HL-60 (cell line): ENCODE data around the gene ARFGAP1.

Experiments used
- POLR2AphosphoS5 ChIP-seq: IDR thresholded peaks from 2 replicates; pipeline ENCODE4 v1.6.1; 2012; ENCODE audit warnings: low read depth
- SPI1 ChIP-seq: IDR thresholded peaks from 2 replicates; pipeline ENCODE4 v1.6.1; 2012; ENCODE audit warnings: low read depth, mild to moderate bottlenecking, borderline replicate concordance
- TF ChIP-seq, protein P1 (sequence below): IDR thresholded peaks from one replicate; pipeline ENCODE4 v1.5.1; 2011; ENCODE audit warnings: low read length, control low read depth, inconsistent platforms; ENCODE audit not compliant: insufficient read depth
- TF ChIP-seq, protein P2 (sequence below): IDR thresholded peaks from 2 replicates; pipeline ENCODE4 v1.6.1; 2012; ENCODE audit warnings: low read depth; ENCODE audit not compliant: insufficient replicate concordance

DNA sequence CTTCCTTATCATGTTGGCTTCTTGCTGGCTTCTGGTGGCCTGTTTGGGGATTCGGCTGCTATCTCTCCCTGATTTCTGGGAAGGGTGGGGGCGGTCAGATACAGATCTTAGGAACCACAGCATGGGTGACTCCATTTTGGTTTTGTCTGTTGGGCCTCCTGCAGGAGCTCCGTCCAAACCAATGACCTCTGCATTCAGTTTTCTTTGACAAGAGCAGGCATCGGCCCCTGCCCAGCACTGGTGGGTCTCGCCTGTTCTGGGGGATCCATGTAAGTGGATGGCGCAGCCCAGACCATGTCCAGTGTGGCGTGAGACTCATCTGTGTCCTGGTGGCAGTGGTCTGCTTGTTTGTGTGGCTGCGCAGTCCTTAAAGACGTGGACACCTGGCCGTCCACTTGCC, 8.6 kb upstream of the ARFGAP1 start:
- TF ChIP-seq, protein P1, sequence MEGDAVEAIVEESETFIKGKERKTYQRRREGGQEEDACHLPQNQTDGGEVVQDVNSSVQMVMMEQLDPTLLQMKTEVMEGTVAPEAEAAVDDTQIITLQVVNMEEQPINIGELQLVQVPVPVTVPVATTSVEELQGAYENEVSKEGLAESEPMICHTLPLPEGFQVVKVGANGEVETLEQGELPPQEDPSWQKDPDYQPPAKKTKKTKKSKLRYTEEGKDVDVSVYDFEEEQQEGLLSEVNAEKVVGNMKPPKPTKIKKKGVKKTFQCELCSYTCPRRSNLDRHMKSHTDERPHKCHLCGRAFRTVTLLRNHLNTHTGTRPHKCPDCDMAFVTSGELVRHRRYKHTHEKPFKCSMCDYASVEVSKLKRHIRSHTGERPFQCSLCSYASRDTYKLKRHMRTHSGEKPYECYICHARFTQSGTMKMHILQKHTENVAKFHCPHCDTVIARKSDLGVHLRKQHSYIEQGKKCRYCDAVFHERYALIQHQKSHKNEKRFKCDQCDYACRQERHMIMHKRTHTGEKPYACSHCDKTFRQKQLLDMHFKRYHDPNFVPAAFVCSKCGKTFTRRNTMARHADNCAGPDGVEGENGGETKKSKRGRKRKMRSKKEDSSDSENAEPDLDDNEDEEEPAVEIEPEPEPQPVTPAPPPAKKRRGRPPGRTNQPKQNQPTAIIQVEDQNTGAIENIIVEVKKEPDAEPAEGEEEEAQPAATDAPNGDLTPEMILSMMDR: no peak
- TF ChIP-seq SPI1 (no peak), POLR2AphosphoS5 (no peak)
- TF ChIP-seq, protein P2, sequence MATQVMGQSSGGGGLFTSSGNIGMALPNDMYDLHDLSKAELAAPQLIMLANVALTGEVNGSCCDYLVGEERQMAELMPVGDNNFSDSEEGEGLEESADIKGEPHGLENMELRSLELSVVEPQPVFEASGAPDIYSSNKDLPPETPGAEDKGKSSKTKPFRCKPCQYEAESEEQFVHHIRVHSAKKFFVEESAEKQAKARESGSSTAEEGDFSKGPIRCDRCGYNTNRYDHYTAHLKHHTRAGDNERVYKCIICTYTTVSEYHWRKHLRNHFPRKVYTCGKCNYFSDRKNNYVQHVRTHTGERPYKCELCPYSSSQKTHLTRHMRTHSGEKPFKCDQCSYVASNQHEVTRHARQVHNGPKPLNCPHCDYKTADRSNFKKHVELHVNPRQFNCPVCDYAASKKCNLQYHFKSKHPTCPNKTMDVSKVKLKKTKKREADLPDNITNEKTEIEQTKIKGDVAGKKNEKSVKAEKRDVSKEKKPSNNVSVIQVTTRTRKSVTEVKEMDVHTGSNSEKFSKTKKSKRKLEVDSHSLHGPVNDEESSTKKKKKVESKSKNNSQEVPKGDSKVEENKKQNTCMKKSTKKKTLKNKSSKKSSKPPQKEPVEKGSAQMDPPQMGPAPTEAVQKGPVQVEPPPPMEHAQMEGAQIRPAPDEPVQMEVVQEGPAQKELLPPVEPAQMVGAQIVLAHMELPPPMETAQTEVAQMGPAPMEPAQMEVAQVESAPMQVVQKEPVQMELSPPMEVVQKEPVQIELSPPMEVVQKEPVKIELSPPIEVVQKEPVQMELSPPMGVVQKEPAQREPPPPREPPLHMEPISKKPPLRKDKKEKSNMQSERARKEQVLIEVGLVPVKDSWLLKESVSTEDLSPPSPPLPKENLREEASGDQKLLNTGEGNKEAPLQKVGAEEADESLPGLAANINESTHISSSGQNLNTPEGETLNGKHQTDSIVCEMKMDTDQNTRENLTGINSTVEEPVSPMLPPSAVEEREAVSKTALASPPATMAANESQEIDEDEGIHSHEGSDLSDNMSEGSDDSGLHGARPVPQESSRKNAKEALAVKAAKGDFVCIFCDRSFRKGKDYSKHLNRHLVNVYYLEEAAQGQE: no peak
